Esophagus muscularis mucosa (tissue), 4 donors: ENCODE measurements around the gene AFAP1L2. TPM values are rescaled to one million over a fixed set of nuclear protein-coding genes. Genes with fewer than 3 reads are reported as not detected.

ENCODE experiments used
- DNase-seq: peaks from one replicate; pipeline ENCODE4 v3.0.0-alpha.2; 2017; ENCODE audit errors: extremely low spot score
- H3K27ac ChIP-seq, 4 donors: fragments of 200-600 bp; sonication (generic); replicated peaks in 1 of 4; 1 replicate in 3 of 4; 2 replicates in 1 of 4; pipeline ENCODE4 v1.5.1; 2016 to 2019; ENCODE audit warnings: mild to moderate bottlenecking in 1 of 4
- H3K27me3 ChIP-seq, 4 donors: fragments of 200-600 bp; sonication (generic); one replicate each; pipeline versions ENCODE4 v1.5.1 to v1.6.0; 2016 to 2019
- H3K36me3 ChIP-seq, 4 donors: fragments of 200-600 bp; sonication (generic); one replicate each; pipeline ENCODE4 v1.5.1; 2016 to 2019
- H3K4me1 ChIP-seq, 4 donors: fragments of 200-600 bp; sonication (generic); one replicate each; pipeline ENCODE4 v1.5.1; 2016 to 2019
- H3K4me3 ChIP-seq, 4 donors: fragments of 200-600 bp; sonication (generic); 1 replicate in 2 of 4; 2 replicates in 2 of 4; pipeline ENCODE4 v1.5.1; 2016 to 2019; ENCODE audit warnings: mild to moderate bottlenecking in 4 of 4, moderate library complexity in 1 of 4
- H3K9me3 ChIP-seq, 4 donors: fragments of 200-600 bp; sonication (generic); 1 replicate in 3 of 4; 2 replicates in 1 of 4; pipeline ENCODE4 v1.5.1; 2016 to 2019
- CTCF ChIP-seq, 3 experiments: fragments of 200-600 bp in 2 of 3; fragments of 450-650 bp in 1 of 3; sonication (generic) in 2 of 3; IDR thresholded peaks; one replicate each; pipeline ENCODE4 v1.5.1; 2017 to 2019; ENCODE audit warnings: antibody characterized with exemption in 3 of 3, mild to moderate bottlenecking in 2 of 3, moderate library complexity in 1 of 3
- EP300 ChIP-seq: sonication (generic); formaldehyde crosslinking; IDR thresholded peaks from one replicate; pipeline ENCODE4 v1.6.1; 2017; ENCODE audit warnings: antibody characterized with exemption
- POLR2A ChIP-seq: fragments of 450-650 bp; IDR thresholded peaks from one replicate; pipeline ENCODE4 v1.6.1; 2017; ENCODE audit warnings: antibody characterized with exemption, moderate library complexity, mild to moderate bottlenecking, low read depth
- POLR2AphosphoS5 ChIP-seq, 2 donors: sonication (generic); formaldehyde crosslinking; IDR thresholded peaks; one replicate each; pipeline ENCODE4 v1.6.1; 2017; ENCODE audit warnings: antibody characterized with exemption in 2 of 2
- WGBS: methylation state at CpG from one replicate; pipeline ENCODE4 v1.1.5; 2018; 5-methylcytosine and 5-hydroxymethylcytosine counted together
- intact Hi-C: fragments of 100-400 bp; cut with DNase I; formaldehyde crosslinking; loops from one replicate; pipeline ENCODE4 v1.15.1; 2023
- total RNA-seq, 4 donors: library from RNA; depleted of rRNA; stranded (reverse); fragments of >200 nt; gene quantifications; one replicate each; pipeline versions ENCODE4 v1.1.0 to v1.2.1, GENCODE V29; 2016

AFAP1L2 gene
- total RNA-seq, result 10 to 100 TPM; 18.5 to 23.2 (median 19.9) TPM

- Histone ChIP-seq H3K27me3 (peaks cover 0 to 23% (median 3%) of the 10 kb centered on the region in 4 donors), H3K36me3 (no peaks in the 10 kb centered on the region), H3K27ac (peak within 1 kb of the TSS; percentile 71 to 78 (median 74)), H3K9me3 (no peaks in the 10 kb centered on the region), H3K4me3 (peak within 1 kb of the TSS; percentile 65 to 71 (median 65)), H3K4me1 (peaks cover 28 to 58% (median 54%) of the 10 kb centered on the region in 4 donors)
- intact Hi-C loops, result loop anchor here (10.0 kb wide), 1 partner anchor 100 kb away; no protein-coding TSS in a partner anchor
- DNase-seq, result no peak
- TF ChIP-seq POLR2AphosphoS5 (IDR thresholded peaks at IDR 0.05) (peak; percentile 71 to 74), EP300 (no peak)
- 3% methylated on average over 19 of the region's 88 CpGs for WGBS
Observed at GRCh38 chr10:114404171-114405010, at the start of gene AFAP1L2. AFAP1L2 (minus strand) TSS chr10:114404502; CDS start chr10:114404455, 47 bp downstream.

GRCh38 chr10:114453576-114453975 lies 49.3 kb upstream of the AFAP1L2 start:
- no peak for DNase-seq
- H3K27ac ChIP-seq, result no peak overlapping the region
- no peaks in the 10 kb centered on the region for H3K9me3 ChIP-seq
- H3K36me3 ChIP-seq, result peaks cover 0 to 96% (median 19%) of the 10 kb centered on the region in 4 donors
- no peak overlapping the region for H3K4me3 ChIP-seq
- intact Hi-C loops, result no loop called here
- WGBS, result 95% methylated on average over 9 of the region's 9 CpGs
- peaks cover 0 to 8% (median 2%) of the 10 kb centered on the region in 4 donors for H3K4me1 ChIP-seq
- TF ChIP-seq POLR2AphosphoS5 (IDR thresholded peaks at IDR 0.05) (no peak), EP300 (no peak), CTCF (IDR thresholded peaks at IDR 0.05) (no peak), POLR2A (no peak)
- H3K27me3 ChIP-seq, result no peaks in the 10 kb centered on the region

GRCh38 chr10:114448897-114449296 lies 44.6 kb upstream of the AFAP1L2 start:
- intact Hi-C loops, result no loop called here
- Histone ChIP-seq H3K36me3 (peaks cover 5 to 94% (median 35%) of the 10 kb centered on the region in 4 donors), H3K4me3 (no peak overlapping the region), H3K4me1 (peaks cover 0 to 8% (median 2%) of the 10 kb centered on the region in 4 donors), H3K9me3 (no peaks in the 10 kb centered on the region), H3K27me3 (no peaks in the 10 kb centered on the region), H3K27ac (no peak overlapping the region)
- 65% methylated on average over 2 of the region's 2 CpGs for WGBS
- no peak for TF ChIP-seq POLR2A
- no peak for TF ChIP-seq CTCF (IDR thresholded peaks at IDR 0.05)
- no peak for TF ChIP-seq EP300
- TF ChIP-seq POLR2AphosphoS5 (IDR thresholded peaks at IDR 0.05), result no peak
- peak; percentile 7 for DNase-seq

- intact Hi-C loops, result no loop called here
- DNase-seq, result no peak
- no peaks in the 10 kb centered on the region for H3K27me3 ChIP-seq
- H3K4me1 ChIP-seq, result peaks cover 0 to 8% (median 2%) of the 10 kb centered on the region in 4 donors
- no peak overlapping the region for H3K27ac ChIP-seq
- TF ChIP-seq POLR2AphosphoS5 (IDR thresholded peaks at IDR 0.05), result no peak
- TF ChIP-seq CTCF (IDR thresholded peaks at IDR 0.05), result no peak
- no peak for TF ChIP-seq EP300
- no peak for TF ChIP-seq POLR2A
- WGBS, result 89% methylated on average over 6 of the region's 6 CpGs
- H3K4me3 ChIP-seq, result no peak overlapping the region
- H3K9me3 ChIP-seq, result no peaks in the 10 kb centered on the region
- peaks cover 6 to 97% (median 52%) of the 10 kb centered on the region in 4 donors for H3K36me3 ChIP-seq
Observed at GRCh38 chr10:114445332-114445731, 41.0 kb upstream of the AFAP1L2 start.

GRCh38 chr10:114444819-114445218 lies 40.5 kb upstream of the AFAP1L2 start:
- peaks cover 11 to 97% (median 57%) of the 10 kb centered on the region in 4 donors for H3K36me3 ChIP-seq
- no peak overlapping the region for H3K4me3 ChIP-seq
- DNase-seq, result no peak
- peaks cover 0 to 7% (median 2%) of the 10 kb centered on the region in 4 donors for H3K4me1 ChIP-seq
- intact Hi-C loops, result no loop called here
- no peaks in the 10 kb centered on the region for H3K27me3 ChIP-seq
- H3K9me3 ChIP-seq, result no peaks in the 10 kb centered on the region
- TF ChIP-seq EP300, result no peak
- no peak for TF ChIP-seq POLR2A
- TF ChIP-seq POLR2AphosphoS5 (IDR thresholded peaks at IDR 0.05), result no peak
- no peak for TF ChIP-seq CTCF (IDR thresholded peaks at IDR 0.05)
- no peak overlapping the region for H3K27ac ChIP-seq
